HG03025 (cell line): Measurements from ENCODE around the gene KCNC3.

ENCODE experiments used
- ATAC-seq: cut with Tn5 transposase; IDR thresholded peaks from one replicate; pipeline ENCODE4 v1.9.1; 2021; ENCODE audit warnings: mild to moderate bottlenecking, moderate library complexity; ENCODE audit not compliant: unreplicated experiment, low FRiP score

The KCNC3 gene

DNA sequence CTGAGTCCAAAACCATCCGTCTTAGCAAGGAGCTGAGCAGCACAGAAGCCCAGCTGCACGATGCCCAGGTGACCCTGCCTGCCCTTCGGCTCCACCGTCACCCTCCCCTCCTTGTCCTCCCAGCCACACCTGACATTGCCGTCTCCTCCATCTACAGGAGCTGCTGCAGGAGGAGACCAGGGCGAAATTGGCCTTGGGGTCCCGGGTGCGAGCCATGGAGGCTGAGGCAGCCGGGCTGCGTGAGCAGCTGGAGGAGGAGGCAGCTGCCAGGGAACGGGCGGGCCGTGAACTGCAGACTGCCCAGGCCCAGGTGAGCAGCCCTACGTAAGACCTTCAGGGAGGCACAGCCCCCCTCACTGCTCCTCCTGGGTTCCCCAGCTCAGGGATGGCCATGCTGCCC, 49.1 kb downstream of the KCNC3 start:
- no peak for ATAC-seq

DNA sequence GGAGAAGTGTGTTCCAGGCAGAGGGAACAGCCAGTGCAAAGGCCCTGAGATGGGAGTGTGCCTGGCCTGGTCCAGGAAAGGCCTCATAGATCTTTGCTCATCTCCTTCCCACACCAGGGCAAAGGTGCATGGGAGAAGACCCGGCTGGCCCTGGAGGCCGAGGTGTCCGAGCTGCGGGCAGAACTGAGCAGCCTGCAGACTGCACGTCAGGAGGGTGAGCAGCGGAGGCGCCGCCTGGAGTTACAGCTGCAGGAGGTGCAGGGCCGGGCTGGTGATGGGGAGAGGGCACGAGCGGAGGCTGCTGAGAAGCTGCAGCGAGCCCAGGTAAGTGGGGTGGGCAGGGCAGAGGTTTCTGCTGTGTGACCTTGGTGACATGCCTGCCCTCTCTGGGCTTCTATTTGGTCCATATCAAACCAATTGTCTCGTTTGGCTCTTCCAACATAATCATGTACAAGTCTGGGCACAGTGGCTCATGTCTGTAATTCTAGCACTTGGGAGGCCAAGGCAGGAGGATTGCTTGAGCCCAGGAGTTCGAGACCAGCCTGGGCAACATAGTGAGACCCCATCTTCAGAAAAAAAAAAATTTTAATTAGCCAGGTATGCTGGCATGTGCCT, 51.1 kb downstream of the KCNC3 start:
- ATAC-seq = no peak

DNA sequence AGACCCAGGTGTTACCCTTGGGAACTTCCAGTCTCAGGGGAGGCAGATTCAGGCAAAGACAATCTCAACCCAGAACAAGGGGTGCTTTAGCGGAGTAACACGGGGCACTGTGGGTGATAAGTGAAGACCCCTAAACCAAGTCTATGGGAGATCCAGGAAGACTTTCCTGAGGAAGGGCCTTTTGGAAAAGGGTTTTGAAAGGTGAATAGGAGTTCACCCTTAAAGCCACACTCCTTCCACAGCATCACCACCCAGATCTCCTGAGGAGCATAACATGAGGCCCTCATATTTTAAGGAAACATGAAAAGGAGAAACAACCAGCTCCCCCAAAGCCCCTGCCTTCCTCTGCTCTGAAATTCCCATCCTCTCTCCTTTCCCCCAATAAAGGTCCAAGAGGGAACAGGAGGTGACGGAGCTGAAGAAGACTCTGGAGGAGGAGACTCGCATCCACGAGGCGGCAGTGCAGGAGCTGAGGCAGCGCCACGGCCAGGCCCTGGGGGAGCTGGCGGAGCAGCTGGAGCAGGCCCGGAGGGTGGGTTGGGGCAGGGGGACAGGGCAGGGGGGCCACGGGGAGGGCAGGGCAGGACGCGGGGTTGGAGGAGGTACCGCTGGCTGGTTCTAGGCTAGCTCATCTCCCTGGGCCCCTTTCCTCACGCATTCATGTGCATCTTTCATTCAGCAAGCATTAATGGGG, 52.7 kb downstream of the KCNC3 start:
- ATAC-seq = no peak

DNA sequence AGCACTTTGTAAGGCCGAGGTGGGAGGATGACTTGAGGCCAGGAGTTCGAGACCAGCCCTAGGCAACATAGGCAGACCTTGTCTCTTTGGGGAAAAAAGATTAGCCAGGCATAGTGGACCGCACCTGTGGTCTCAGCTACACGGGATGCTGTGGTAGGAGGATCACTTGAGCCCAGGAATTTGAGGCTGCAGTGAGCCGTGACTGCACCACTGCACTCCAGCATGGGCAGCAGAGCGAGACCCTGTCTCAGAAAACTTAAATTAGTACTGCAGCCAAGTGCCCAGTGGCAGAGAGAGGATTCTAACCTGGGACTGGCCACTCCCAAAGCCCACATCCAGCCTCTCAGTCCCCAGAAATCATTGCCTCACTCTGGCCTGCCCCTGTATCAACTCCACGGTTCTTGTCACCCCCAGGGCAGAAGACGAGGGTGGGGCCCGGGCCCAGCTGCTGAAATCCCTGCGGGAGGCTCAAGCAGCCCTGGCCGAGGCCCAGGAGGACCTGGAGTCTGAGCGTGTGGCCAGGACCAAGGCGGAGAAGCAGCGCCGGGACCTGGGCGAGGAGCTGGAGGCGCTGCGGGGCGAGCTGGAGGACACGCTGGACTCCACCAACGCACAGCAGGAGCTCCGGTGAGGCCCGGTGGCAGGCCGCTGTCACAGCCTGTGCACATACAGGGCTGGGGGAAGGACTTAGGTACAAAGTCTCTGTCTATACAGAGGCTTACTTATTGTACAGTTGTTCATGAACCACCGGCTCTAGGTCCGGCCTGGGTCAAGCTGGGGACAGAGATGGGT, 53.4 kb downstream of the KCNC3 start:
- no peak for ATAC-seq

DNA sequence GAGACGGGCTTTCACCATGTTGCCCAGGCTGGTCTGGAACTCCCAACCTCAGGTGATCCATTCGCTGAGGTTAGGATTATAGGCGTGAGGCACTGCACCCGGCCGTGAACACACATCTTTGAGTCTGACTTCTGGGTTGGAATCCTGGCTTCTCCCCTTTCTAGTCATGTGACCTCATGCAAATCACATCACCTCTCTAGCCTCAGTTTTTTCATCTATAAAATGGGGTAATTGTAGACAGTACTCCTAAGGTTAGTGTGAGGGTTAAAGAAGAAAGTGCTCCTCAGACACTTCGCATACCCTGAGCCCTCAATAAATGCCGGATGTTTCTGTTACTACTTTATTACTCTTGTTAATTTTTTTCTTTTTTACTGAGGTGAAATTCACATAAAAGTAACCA, 55.4 kb downstream of the KCNC3 start:
- ATAC-seq = no peak

DNA sequence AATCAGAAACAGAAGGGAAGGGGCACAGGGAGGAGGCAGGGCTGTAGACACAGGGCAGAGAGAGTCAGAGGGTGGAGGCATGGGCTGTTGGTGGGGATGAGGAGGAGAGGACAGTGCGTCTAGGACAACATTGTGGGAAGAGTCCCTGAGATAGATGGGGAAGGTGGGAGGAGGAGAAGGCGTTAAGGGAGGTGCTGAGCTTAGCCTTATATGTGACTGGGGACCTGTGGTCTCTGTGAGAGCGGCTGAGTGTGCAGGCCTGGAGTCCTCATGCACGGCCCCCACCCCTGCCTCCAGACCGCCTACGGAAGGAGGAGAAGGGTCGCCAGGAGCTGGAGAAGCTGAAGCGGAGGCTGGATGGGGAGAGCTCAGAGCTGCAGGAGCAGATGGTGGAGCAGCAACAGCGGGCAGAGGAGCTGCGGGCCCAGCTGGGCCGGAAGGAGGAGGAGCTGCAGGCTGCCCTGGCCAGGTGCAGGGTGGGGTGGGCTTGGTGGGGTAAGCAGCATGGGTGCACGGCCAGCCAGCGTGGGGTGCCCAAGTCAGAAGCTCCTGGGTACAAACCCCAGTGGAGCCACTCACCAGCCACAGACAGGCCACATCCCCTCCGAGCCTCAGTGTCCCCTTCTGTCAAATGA, 56.8 kb downstream of the KCNC3 start:
- no peak for ATAC-seq

DNA sequence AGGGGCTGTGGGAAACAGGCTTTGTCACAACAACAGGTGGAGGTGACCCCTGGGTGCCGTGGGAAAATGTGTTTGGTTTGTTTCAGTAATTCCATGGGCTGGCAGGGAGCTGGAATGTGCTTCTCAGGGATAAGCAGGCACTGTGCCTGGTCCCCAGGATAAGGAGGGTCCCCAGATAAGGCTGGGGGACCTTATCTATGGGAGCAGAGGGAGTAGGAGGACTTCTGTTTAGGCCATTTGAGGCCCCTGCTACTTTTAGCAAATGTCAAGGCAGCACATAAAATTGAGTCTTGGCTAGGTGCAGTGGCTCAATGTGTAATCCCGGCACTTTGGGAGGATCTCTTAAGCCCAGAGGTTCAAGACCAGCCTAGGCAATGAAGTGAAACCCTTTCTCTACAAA, 59.5 kb downstream of the KCNC3 start:
- no peak for ATAC-seq

DNA sequence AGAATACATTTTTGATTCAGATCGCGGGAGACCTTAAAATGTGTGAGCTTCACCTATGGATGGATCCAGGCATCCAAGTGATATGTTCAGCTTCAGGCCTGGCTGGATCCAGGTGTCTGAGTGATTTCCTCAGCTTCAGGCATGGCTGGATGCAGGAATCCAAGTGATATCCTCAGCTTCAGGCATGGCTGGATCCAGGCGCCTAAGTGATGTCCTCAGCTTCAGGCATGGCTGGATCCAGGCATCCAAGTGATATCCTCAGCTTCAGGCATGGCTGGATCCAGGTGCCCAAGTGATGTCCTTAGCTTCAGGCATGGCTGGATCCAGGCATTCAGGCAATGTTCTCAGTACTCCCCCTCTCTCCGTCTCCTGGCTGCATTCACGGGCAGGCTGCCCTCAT, 60.7 kb downstream of the KCNC3 start:
- ATAC-seq = no peak

DNA sequence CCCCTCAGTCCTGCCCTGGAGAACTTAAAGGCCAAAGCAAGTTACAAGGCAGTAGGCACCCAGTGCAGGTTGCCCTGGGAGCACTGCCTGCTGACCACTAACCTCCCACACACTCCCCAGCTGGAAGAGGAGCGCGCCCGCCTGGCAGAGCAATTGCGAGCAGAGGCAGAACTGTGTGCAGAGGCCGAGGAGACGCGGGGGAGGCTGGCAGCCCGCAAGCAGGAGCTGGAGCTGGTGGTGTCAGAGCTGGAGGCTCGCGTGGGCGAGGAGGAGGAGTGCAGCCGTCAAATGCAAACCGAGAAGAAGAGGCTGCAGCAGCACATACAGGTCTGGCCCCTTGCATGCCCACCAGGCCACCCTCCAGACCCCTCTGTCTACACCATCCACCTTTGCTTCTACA, 61.1 kb downstream of the KCNC3 start:
- ATAC-seq = no peak

DNA sequence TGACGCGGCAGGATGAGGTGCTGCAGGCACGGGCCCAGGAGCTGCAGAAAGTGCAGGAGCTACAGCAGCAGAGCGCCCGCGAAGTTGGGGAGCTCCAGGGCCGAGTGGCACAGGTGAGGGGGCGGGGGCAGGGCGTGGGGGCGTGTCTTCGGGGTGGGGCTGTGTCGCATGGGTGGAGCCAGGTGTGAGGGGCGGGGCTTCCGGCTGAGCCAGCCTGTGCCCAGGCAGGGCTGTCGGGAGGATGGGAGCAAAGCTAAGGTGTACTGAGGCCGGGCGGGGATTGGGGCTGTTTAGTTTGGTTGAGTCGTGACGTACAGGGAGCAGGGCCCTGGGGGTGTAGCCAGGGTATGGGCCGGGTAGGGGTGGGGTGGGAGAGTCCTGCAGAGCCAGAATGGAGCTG, 62.3 kb downstream of the KCNC3 start:
- no peak for ATAC-seq

DNA sequence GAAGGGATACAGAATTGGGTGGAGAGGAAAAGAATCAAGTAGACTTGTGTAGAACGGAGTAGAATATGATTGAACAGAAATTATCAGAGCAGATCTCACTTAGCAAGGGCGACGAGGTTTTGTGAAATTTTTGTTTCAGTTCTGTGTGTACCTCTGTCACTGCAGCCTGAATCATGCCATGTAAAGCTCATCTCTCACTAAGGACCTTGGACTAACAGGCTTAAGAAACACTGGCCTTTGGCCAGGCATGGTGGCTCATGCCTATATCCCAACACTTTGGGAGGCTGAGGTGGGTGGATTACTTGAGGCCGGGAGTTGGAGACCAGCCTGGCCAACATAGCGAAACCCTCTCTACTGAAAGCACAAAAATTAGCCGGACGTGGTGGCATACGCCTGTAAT, 63.1 kb downstream of the KCNC3 start:
- ATAC-seq = no peak

DNA sequence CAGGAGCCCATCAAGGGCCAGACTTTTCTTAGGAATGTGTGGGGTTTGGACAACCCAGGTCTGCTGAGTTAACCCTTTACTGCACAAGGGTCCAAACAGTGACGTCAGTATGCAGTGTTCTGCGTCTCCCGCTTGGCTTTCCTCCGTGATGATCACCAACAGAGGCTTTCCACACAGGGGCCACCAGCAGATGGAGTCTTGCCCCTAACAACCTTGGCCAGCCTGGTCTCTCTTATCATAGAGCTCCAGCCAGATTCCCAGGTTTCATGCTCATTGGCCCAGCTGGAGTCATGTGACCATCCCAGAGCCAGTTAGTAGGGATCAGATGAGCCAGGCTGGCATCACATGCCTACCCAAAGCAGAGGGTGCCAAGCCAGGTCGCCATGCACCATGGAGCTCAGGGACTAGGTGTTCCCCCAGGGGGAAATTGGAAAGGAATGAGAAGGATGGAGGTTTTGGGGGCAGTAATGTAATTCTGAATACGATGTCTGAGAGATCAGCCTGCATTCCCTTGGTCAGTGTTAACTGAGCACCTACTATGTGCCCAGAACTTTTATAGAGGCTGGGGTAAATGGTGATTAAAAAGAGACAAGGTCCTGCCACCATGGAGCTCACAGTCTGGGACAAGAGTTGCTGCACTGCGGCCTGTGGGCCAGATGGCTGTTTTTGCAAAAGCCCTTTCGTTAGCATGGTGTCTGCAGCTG, 64.5 kb downstream of the KCNC3 start:
- no peak for ATAC-seq

DNA sequence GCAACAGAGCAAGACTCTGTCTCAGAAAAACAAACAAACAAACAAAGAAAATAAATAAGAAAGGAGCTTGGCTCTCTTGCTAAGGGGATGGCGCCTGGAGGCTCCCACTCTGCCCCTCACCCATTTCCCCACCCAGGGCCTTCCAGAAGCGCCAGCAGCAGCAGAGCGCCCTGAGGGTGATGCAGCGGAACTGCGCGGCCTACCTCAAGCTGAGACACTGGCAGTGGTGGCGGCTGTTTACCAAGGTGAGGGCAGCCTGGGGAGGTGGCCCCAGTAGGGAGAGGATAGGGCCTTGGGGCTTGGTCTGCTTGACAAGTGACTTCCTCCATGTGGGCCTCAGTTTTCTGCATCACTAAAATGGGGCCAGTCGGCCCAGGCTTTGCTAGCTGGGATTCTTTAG, 66.0 kb downstream of the KCNC3 start:
- no peak for ATAC-seq
